Stimulated activated CD4-positive, alpha-beta T cell treated with anti-CD3 and anti-CD28 coated beads, Interleukin-12 subunit alpha, Interleukin-12 subunit beta, amount 100 ng/mL, for 24 hours (primary cell): Measurements from ENCODE around the gene FIBCD1.

ENCODE experiments used
- DNase-seq, 2 experiments: peaks; one replicate each; pipeline ENCODE4 v3.0.0-alpha.2; 2020; ENCODE audit warnings: low read depth in 2 of 2

Gene FIBCD1

DNA sequence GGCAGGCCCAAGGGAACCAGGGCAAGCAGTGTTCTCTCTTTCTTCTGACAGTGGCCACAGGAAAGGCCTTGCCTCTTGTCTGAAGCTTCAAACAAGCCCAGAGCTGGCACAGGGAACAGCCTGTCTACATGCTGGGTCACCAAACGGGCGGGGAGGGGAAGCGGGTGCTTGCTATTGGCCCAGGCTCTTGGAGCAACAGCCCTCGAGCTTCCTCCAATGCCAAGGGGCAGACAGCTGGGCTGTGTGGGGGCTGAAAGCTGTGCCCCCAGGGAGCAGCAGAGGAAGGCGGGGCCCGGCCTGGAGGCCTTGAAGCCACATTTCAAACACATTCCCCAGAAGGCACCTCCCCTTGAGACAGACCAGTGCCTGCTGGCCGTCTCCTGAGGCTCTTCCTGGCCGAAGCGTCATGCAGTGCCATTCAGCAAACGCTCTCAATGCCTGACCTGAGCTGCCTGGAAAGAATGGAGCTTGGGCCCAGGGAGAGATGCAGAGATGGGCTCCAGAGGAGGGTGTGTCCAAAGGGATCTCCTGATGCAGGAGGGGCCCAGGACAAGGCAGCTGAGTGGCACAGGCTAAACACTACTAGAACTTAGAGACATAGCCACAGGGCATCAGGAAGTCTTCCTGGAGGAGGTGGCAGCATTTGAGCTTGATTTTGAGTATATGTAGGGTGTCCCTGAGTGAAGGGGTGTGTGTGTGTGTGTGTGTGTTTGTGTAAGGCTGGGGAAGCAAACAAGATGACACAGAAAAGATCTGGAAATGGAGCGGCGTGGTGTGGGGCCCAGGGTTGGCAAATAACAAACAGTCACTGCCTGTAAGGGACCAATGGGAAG, 2.5 kb downstream of the FIBCD1 start:
- DNase-seq = no peak

DNA sequence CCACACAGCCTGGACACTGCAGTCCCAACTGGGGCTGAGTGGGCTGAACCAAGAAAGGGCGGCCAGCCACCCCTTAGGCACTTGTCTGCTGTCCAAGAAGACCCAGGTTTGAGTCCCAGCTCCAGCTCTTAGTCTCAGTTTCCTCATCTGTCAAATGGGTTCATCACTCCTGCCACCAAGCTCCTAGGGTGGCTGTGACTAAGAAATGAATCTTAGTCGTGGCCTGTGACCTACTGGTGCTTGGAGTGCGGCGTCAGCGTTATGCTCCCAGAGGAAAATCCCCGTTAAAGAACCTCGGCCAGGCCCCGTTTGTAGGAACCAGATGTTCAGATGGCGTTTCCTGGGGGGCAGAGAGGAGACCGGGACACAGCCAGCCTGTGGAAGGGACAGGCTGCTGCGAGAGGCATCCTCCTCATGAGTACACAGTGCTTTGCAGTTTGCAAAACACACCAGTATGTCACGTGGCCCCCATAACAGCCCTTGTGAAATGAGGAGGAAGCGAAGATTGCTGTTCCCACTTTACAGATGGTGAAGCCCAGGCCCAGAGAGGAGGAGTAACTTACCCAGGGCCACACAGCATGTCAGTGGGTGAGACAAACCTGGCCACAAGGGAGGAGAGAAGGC, 3.3 kb downstream of the FIBCD1 start:
- DNase-seq = no peak

DNA sequence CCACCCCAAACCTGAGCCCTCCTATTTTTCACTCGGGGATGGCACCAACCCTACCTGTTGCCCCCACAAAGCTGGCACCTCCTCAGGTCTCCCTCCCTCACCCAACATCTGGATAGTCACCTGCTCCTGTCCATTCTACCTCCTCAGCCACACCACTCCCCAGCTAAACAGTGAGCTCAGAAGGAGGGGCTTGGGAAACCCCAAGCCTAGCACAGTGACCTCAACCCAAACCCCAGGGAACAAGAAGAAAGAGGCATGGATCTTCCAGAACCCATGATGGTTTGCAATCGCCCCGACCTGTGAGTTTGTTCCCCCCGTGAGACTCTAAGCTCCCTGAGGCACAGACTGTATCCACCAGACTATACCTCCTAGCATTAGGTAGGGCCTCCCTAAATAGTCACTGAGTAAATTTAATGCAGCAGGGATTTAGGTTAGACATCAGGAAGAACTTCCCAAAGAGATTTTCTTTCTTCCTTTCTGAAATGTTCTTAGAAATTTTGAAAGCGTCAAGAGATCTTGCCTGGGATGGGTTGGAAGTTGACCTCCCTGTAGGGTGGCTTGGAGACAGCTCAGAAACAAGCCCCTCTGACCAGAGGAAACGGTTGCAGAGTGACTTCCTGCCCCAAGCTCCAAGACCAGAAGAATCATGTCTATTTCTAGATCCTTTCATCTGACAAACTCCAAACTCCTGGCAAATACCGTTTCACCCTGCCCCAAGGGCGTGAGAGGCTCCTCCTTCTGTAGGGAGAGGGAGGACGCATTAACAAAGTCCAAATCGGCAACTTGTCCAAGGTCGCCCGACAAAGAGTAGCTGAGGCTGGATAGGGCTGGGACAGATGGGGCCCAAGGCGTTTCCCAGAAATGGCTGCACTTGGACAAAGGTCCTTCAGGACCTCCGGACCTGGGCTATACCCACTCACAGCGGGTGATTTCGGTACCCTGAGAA, 4.1 kb downstream of the FIBCD1 start:
- no peak for DNase-seq

DNA sequence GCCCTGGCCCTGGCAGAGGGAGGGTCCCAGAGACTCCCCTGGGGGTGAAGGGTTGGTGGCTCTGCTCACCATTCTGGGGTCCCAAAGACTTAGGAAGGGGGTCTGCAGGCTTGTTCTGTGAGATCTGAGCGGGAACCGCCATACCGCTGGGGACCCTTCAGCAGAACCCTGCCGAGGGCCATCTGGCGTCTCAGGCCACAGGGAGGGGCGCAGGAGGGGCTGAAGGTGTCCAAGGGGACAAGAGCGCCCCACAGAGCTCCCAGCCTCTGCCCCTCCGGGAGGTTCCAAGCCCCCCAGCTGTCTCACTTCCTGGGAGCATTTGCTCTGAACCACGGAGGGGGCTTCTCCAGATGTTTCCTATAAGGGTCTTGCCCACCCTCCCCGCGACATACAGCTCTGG, 4.8 kb downstream of the FIBCD1 start:
- no peak for DNase-seq

DNA sequence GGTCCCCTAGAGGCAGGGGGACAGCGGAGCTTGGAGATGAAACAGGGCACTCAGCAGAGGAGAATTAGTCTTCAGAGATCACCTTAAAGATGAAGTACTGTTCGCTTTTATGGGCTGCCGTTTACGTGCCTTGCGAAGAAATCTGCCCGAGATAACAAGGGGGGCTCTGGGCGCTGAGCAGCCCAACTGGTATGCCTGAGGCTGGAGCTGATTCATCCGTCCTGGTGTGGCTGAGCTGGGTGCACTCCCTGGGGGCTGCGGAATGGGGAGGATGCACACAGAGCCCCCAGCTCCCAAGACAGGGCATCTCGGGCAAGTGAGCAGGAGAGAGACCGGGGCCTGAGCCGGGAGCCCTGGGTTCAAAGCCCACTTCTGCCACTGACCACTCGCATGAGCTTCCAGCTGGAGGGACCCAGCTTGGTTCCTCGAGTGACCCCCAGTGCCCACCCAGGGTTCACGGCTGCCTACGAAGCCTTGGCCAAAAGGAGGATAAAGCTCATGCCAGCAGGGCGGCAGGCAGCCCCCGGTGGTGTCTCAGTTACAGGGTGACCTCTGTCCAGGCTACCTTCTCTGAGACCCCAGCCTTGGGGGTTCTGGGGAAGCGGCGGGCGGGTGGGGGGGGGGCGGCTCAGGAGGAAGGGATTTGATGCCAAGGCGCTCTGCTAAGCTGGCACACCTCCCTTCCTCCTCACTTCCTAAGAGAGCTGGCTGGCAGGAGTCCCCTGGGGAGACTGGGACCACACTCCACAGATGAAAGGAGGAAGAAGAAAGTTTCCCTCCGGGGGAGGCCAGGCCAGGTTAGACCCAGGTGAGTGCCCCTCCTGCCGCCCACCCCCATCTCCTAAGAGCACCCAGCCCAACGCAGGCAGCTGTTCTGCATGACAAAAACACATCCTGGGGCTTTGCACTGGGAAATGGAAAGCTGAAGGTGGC, 5.7 kb downstream of the FIBCD1 start:
- DNase-seq = no peak

DNA sequence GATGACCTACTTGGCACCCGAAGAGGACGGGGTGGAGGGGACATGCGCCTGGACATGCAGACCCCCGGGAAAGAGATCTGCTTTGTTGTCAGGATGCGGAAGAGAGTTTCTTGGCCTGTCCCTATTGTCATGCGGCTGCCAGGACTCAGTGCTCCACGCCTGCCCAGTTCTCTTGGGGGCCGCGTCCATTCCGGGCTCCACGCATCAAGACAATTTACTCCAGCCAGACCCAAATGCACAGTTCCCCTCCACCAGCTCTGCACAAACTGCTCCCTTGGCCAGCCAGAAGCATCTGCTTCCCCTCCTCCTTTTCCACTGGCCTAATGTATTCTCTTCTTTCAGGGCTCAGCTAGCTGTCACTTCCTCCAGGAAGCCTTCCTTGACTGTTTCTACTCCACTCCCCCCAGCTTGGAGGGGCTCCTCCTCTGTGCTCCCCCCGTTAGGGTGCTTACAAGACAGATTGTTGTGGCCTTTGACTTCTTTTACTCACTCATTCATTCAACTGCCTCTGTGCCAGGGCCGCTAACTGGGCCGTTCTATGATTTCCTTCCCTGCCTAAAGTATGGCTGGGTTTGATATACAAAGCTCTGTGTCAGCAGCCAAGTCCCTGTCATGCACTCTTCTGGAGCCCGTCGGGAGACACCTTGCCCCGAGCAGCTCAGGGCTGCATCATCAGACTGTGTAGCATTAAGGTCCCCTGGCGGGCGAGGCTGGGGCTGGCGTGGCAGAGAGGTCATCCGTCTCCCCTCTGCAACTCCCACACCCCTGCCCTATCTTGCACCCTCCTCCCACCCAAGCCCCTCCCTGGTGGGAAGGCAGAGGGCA, 6.6 kb downstream of the FIBCD1 start:
- no peak for DNase-seq

DNA sequence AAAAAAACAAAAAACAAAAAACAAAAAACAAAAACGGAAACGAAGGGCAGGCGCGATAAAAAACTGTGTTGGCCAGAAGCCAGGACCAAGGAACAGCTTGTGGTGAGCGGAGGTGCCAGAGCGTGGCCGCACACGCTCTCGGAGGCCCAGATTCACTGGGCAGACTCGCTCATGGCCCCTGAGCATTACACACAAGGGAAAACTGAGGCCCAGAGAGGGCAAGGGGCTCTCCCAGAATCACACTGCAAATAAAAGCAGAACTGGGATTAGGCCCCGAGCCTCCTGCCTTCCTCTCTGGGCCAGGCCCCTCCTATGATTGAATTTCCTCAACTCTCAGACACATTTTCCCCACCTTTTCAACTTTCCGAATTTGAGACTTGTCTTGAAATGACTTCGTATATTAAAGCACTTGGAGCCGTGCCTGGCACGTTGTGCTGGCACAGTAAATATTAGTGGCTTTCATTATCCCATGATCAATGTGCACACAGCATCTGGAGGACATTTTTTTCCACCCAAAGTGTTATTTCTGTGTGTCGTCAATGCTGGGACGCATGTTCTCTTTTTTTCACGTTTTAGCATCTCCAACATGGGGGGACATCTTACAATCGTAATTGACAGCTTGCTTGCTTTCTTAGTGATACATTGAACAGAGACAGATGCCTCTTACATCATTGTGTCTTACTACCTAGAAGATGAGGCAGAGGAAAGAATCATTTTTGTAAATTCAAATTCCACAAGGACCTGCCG, 7.4 kb downstream of the FIBCD1 start:
- DNase-seq = no peak

DNA sequence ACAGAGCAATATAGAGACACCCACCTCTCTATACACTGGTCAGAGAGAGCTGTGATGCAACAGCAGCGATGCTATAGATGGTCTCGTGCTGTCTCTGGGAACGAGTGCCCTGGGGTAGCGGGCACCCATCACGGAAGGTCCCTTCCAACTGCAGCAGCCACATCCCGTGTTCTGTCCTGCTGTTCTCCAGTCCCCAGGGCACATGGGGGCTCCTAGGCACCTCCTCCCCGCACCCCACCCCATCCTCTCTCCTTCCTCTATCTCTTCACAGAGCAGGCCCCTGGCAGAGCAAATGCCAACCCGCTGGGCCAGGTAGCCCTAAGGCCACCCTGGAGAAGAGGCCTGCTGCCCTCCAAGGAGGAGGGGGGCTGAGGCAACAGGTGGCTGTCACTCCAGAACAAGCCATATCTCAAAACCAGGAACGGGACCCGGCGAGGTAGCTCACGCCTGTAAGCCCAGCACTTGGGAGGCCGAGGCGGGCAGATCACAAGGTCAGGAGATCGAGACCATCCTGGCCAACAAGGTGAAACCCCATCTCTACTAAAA, 8.2 kb downstream of the FIBCD1 start:
- no peak for DNase-seq

DNA sequence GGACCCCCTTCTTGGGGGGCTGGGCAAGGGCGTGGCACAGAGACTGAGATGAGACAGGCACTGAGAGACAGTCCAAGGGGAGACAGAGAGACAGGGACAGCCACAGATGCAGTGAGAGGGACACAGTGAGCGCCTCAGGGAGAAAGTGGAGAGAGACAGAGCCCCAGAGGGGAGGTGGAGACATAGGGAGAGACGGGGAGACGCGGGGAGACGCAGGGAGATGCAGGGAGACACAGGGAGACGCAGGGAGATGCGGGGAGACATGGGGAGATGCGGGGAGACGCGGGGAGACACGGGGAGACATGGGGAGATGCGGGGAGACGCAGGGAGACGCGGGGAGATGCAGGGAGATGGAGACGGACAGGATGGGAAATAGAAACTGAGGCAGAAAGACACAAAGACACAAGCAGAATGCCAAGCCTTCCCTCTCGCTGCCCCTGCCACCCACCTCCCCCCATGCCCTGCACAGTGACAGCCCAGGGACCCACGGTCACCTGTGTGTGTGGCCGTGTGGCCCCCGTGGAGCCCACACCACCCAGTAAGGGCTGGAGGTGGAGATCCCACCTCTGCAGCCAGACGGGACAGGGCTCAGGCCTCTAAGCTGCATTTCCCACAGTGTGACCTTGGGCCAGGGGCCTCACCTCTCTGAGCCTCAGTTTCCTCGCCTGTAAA, 8.8 kb downstream of the FIBCD1 start:
- no peak for DNase-seq

DNA sequence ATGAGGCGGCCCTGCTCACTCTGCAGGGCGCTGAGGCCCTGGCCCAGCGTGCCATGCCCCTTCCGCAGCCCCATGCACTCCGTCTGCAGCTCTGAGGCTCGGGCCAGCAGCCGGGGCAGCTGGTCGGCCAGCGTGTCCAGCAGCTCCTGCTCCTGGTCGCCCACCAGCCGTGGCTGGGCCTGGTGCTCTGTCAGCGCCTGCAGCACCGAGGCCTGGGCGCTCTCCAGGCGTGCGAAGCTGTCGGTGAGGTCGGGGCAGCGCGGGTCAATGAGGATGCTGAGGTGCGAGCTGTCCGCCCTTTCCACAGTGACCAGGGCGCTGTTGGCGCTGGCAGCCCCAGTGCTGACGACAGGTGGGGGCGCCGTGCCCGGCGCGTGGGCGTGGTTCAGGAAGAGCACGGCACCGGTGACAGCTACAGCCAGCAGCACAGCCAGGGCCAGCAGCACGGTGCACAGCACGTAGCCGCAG, 9.4 kb downstream of the FIBCD1 start:
- DNase-seq = no peak

DNA sequence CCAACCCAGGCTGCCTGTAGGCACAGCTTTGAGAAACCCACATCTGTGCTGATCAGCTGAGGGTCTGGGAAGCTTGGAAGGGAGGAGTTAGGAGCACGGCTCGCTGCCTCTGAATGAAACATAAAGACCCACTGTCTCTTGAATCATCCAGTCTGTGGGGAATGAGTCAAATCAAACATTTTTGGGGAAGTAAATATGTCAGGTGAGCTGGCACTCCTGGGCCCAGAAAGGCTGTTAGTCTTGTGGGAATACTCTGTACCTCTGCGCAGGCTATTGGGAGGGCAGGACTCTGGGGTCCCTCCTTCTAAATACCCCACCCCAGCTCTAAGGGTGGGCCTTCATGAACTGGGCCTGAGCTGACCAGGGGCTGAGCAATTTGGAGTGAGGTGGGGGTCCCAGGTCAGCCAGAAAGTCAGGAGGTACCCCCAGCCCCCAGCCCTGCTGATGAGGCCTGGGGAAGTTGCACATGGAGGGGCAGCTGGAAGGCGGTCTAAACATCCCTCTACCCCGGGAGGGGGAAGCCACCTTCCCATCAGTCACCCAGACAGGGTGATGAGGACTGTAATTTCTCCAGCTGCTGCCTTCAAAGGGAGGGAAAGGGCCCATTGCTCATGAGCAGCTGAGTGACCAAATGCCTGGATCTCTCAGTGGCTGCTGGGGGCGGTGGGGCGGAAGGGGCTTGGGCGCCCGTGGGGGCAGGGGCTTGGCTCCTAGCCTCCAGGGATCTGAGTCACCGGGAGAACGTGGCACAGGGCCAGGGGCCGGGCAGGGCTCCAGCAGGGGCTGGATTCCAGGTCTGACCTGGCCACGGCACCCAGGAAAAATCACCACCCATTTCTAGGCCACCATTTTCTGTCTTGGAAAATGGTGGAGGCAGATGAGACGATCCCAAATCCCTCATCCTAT, 10.8 kb downstream of the FIBCD1 start:
- DNase-seq = no peak

DNA sequence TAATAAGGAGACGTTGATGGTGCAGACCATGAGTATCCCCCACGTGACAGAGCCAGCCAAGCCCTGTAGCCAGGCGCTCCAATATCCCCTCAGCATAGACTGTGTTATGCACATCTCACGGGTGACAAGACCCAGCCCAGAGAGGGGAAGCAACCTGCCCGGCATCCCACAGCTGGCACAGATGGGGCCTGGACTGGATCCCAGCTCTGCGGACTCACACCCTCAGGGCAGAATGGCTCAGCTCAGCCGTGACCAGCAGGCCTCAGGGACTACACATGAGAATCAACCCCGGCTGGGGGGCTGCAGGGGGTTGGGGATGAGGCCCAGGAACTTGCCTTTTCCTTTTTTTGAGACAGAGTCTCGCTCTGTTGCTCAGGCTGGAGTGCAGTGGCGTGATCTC, 11.7 kb downstream of the FIBCD1 start:
- DNase-seq = no peak

DNA sequence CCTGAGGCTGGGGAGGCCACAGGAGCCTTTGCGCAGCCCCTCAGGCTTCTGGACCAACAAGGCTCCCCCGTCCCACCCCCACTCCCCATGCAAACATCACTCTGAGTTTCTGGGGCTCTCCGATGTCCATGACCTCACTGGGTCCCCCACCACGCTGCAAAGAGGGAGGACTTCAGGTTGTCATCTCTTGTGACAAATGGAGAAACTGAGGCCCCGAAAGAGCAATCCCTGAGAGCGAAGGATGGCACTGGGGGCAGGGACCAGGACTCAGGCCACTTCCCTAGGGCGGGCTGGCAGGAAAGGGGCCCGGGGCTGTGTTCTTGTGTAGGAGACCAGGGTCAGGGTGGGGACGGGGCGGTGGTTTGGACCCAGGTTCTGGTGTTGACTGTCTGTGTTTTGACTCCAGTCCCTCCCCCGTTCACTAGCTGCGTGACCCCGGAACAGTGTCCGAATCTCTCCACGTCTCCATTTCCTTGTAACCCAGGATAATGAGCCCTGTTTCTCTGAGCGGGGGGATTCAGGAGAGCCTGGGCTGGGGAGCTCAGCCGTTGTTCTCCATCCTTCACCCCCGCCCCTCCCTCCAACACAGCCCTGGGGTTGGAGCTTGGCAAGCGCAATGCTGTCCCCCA, 13.9 kb downstream of the FIBCD1 start:
- no peak for DNase-seq

DNA sequence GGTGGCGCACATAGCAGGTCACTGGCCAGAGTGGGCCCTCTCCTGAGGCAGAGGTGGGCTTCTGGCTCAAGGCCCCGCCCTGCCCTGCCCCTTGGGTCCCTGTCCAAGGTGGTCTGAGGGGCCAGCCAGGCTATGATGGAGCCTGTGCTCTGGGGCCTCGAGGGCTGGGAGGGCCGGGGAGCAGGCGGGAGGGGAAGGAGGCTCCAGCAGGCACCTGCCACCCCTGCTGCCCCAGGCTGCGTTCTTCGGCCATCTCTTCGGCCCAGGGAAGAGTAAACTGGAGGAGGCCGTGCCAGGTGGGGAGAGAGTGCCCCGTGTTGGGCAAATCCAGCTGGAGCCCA, 14.6 kb downstream of the FIBCD1 start:
- no peak for DNase-seq

DNA sequence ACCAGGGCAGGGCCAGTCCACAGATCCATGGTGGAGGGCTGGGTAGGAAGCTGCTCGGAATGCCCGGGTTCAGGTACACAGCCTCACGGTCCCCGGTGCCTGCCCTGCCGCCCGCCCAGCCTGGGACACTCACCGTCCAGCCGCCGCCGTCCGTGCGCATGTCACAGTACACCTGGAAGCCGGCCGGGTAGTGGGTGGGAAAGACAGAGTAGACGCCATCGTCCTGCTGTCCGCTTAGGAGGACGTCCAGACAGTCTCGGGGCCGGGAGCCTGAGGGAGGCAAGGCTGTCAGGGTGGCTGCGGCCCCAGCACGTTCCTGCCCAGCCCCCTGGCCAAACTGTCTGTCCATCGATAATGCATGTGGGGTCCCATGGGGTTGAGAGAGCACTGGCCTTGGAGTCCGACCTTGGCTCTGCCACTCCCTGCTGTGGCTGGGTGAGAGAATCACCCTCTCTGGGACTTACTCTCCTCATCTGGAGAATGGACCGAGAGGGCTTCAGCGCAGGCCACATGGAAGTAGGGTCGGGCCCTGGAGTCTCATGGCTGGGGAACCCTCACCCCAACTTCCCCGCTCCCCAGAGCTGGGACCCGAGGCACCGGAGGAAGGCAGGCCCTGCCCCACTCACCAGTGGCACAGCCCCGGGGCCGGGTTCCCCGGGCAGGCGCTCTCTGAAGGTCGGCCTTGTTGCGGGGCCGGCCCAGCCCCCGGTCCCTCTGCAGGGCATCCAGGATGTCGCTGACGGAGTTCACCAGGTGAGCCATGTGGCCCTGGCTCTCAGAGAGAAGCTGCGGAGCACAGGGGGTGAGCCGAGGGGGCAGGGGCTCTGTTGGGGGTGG, 15.2 kb downstream of the FIBCD1 start:
- no peak for DNase-seq

DNA sequence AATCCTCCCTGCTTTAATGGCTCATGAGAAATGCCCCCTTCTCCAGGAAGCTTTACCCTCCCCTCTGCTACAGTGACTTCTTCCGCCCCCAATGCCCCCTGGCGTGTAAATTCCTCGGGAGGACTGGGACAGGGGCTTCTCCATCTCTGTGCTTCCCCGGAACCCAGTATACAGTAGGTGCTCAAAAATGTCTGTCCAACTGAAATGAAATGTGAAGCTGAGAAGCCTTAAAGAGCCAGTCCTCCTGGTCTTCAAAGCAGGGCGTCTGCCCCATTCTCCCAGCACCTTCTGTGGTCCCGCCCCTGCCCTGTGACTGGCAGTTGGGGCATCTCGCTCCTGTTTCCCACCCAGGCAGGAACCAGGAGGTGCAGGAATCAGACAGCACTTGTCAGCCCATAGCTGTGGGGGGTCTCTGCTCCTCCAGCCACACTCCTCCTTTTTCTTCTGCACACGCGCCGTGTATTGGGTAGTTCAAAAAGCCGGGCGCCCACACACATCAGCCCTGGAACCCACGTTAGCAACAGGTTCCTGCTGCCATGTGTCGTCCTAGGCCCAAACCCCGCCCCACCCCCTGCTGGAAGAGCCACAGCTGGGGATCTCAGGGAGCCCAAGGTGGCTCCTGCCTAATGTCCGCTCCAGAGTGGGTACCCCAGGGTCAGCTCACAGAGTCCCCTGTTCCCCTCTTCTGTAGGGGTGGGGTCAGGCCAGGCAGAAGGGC, 16.0 kb downstream of the FIBCD1 start:
- DNase-seq = no peak
